Subcutaneous abdominal adipose tissue (tissue), 5 donors: ENCODE measurements around the gene CFB.

ENCODE experiments used
- H3K27ac ChIP-seq: one replicate; pipeline ENCODE4 v1.7.0; 2013; ENCODE audit warnings: low read depth, mild to moderate bottlenecking, inconsistent platforms, low read length, moderate library complexity
- H3K27me3 ChIP-seq, 5 donors: one replicate each; pipeline ENCODE4 v1.7.0; 2013; ENCODE audit warnings: low read length in 5 of 5, inconsistent platforms in 1 of 5; ENCODE audit not compliant: control insufficient read depth in 5 of 5, insufficient read depth in 4 of 5
- H3K36me3 ChIP-seq, 5 donors: one replicate each; pipeline ENCODE4 v1.7.0; 2013; ENCODE audit warnings: low read length in 5 of 5; ENCODE audit not compliant: control insufficient read depth in 5 of 5, insufficient read depth in 5 of 5
- H3K4me1 ChIP-seq, 5 donors: one replicate each; pipeline ENCODE4 v1.7.0; 2013; ENCODE audit warnings: low read length in 5 of 5, mild to moderate bottlenecking in 3 of 5, moderate library complexity in 1 of 5; ENCODE audit not compliant: control insufficient read depth in 5 of 5, insufficient read depth in 5 of 5
- H3K4me3 ChIP-seq, 5 donors: one replicate each; pipeline ENCODE4 v1.7.0; 2013; ENCODE audit warnings: low read length in 5 of 5, low read depth in 1 of 5
- H3K9ac ChIP-seq, 5 donors: one replicate each; pipeline ENCODE4 v1.7.0; 2013; ENCODE audit warnings: low read length in 5 of 5, mild to moderate bottlenecking in 4 of 5, moderate library complexity in 3 of 5
- H3K9me3 ChIP-seq, 5 donors: one replicate each; pipeline ENCODE4 v1.7.0; 2013; ENCODE audit warnings: low read length in 5 of 5; ENCODE audit not compliant: control insufficient read depth in 5 of 5
- donor health status: healthy.
- donor health status: healthy.
- donor health status: healthy.
- donor health status: healthy.
- donor health status: healthy.

The CFB gene

DNA sequence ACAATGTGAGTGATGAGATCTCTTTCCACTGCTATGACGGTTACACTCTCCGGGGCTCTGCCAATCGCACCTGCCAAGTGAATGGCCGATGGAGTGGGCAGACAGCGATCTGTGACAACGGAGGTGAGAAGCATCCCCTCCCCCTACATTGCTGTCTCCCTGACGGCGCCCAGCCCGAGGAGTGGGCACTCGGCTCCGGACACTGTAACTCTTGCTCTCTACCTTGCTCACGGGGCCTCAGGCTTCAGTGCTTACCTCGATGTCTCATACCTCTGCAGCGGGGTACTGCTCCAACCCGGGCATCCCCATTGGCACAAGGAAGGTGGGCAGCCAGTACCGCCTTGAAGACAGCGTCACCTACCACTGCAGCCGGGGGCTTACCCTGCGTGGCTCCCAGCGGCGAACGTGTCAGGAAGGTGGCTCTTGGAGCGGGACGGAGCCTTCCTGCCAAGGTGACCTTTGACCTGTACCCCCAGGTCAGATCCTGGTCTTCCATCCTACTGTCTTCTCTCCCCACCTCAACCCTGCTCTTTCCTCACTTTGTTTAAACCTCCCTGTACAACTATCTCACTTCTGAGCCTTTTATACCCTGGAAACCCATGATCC is 1.3 kb downstream of the CFB start:
- no peak overlapping the region for H3K9ac ChIP-seq

GRCh38 chr6:31947864-31948263 is 2.0 kb downstream of the CFB start:
- H3K27ac ChIP-seq, result no peak overlapping the region
- peaks cover 3 to 21% (median 20%) of the 10 kb centered on the region in 5 donors for H3K4me1 ChIP-seq
- no peaks in the 10 kb centered on the region for H3K9me3 ChIP-seq
- H3K27me3 ChIP-seq, result peaks cover 0 to 6% (median 0%) of the 10 kb centered on the region in 5 donors
- H3K9ac ChIP-seq, result no peak overlapping the region
- H3K36me3 ChIP-seq, result peaks cover 0 to 33% (median 14%) of the 10 kb centered on the region in 5 donors
- H3K4me3 ChIP-seq, result no peak overlapping the region

More for the DNA sequence above, 1.3 kb downstream of the CFB start:
- H3K4me3 ChIP-seq, result no peak overlapping the region
- peaks cover 3 to 21% (median 20%) of the 10 kb centered on the region in 5 donors for H3K4me1 ChIP-seq
- H3K27me3 ChIP-seq, result peaks cover 0 to 6% (median 0%) of the 10 kb centered on the region in 5 donors
- H3K27ac ChIP-seq, result no peak overlapping the region
- no peaks in the 10 kb centered on the region for H3K9me3 ChIP-seq
- peaks cover 0 to 27% (median 11%) of the 10 kb centered on the region in 5 donors for H3K36me3 ChIP-seq

DNA sequence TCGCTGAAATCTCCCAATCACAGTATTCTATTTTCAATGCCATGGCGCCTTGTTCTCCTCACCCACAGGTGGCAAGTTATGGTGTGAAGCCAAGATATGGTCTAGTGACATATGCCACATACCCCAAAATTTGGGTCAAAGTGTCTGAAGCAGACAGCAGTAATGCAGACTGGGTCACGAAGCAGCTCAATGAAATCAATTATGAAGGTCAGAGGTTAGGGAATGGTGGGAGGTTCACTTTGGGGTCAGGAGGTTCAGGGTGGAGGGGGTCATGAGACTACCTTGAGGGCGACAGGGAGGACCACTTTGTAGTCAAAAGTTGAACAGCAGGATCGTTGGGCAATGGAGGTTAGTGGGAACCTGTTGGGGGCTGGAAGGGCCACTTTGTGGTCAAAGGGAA is 2.4 kb downstream of the CFB start:
- Histone ChIP-seq H3K27me3 (peaks cover 0 to 4% (median 0%) of the 10 kb centered on the region in 5 donors), H3K9me3 (no peaks in the 10 kb centered on the region), H3K4me1 (peaks cover 3 to 21% (median 20%) of the 10 kb centered on the region in 5 donors), H3K36me3 (peaks cover 2 to 36% (median 18%) of the 10 kb centered on the region in 5 donors), H3K27ac (no peak overlapping the region), H3K4me3 (no peak overlapping the region), H3K9ac (peak overlapping the region in 1 of 5 donors; percentile 13)

DNA sequence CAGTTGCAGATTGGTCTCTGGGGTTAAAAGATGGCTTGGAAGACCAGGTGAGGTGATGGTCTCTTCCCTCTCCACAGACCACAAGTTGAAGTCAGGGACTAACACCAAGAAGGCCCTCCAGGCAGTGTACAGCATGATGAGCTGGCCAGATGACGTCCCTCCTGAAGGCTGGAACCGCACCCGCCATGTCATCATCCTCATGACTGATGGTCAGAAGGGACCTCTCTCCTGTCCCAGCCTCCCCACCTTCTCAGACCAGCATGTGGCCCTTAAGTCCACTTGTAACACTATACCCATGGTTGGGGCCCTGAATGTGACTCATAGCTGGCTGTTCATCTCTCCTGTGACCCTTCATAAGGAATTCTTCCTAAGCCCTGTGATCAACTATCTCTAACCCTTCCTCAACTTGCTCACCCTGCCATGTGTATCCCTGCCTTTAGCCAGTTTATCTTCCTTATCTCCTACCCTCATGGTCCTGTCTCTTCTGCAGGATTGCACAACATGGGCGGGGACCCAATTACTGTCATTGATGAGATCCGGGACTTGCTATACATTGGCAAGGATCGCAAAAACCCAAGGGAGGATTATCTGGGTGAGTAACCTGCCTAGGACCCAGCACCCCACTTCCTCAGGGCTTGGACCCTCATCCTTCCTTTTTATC is 3.0 kb downstream of the CFB start:
- Histone ChIP-seq H3K36me3 (peaks cover 4 to 41% (median 24%) of the 10 kb centered on the region in 5 donors), H3K27me3 (no peaks in the 10 kb centered on the region), H3K9ac (peak overlapping the region in 1 of 5 donors; percentile 13), H3K4me3 (no peak overlapping the region), H3K4me1 (peaks cover 3 to 23% (median 20%) of the 10 kb centered on the region in 5 donors), H3K27ac (peak overlapping the region; percentile 24), H3K9me3 (no peaks in the 10 kb centered on the region)

GRCh38 chr6:31949926-31950548 is 4.1 kb downstream of the CFB start:
- peaks cover 3 to 20% (median 18%) of the 10 kb centered on the region in 5 donors for H3K4me1 ChIP-seq
- peaks cover 4 to 49% (median 36%) of the 10 kb centered on the region in 5 donors for H3K36me3 ChIP-seq
- H3K4me3 ChIP-seq, result no peak overlapping the region
- no peaks in the 10 kb centered on the region for H3K9me3 ChIP-seq
- peak overlapping the region; percentile 24 for H3K27ac ChIP-seq
- no peaks in the 10 kb centered on the region for H3K27me3 ChIP-seq
- no peak overlapping the region for H3K9ac ChIP-seq

DNA sequence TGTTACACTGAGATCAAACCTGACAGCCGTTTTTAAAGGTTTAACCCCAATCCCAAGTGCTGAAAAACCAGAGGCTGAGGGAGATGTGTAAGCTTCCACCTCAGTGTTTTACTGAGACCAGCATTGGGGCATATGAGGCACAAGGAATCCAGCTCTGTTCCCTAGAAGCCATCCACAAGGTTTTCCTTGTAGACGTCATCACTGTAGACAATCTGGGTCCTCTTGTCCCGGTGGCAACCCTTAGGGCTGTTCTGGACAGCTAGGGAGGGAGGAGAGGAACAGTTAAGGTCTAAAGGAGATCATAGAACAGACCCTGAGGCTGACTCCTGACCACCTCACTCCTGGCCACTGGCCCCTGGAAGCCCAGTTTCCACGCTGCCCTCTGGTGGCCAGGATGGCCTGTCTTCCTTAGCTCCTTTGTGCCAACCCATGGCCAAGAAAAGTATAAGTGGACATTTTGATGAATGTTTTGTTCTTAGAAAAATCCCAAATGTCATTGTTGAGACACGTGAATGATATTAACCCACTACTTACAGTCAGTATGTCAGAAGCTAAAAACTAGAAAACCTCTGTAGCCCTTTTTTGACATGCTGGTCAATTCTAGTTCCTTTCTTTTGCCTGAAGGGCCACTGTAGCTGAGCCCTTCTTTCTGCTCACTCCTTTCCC is 6.4 kb downstream of the CFB start:
- peaks cover 4 to 62% (median 52%) of the 10 kb centered on the region in 5 donors for H3K36me3 ChIP-seq
- H3K4me3 ChIP-seq, result no peak overlapping the region
- H3K27ac ChIP-seq, result peak overlapping the region; percentile 25
- no peak overlapping the region for H3K9ac ChIP-seq
- peaks cover 0 to 9% (median 5%) of the 10 kb centered on the region in 5 donors for H3K4me1 ChIP-seq
- H3K9me3 ChIP-seq, result no peaks in the 10 kb centered on the region
- H3K27me3 ChIP-seq, result no peaks in the 10 kb centered on the region

DNA sequence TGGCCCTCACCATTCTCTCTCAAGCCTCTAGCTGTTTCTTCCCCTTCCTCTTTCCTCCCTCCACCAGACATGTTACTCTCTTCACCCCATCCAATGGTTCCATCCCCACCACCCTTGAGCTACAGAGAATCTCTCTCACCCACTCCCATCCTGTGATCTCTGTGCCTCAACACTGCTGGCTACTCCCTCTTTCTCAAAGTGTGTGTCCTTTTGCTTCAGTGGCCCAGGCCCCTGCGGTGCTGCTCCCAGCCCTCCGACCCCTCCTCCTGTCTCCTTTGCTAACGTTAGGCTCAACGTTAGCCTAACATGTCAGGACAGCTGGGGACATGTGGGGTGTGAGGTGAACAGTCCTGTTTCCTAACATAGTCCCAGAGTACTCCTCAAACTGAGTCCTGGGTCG is 7.0 kb downstream of the CFB start:
- Histone ChIP-seq H3K9ac (no peak overlapping the region), H3K27me3 (no peaks in the 10 kb centered on the region), H3K4me1 (peaks cover 0 to 11% (median 8%) of the 10 kb centered on the region in 5 donors), H3K27ac (peak overlapping the region; percentile 25), H3K4me3 (no peak overlapping the region), H3K36me3 (peaks cover 4 to 62% (median 52%) of the 10 kb centered on the region in 5 donors), H3K9me3 (no peaks in the 10 kb centered on the region)

- H3K9me3 ChIP-seq, result no peaks in the 10 kb centered on the region
- no peak overlapping the region for H3K4me3 ChIP-seq
- peaks cover 4 to 62% (median 52%) of the 10 kb centered on the region in 5 donors for H3K36me3 ChIP-seq
- H3K27ac ChIP-seq, result no peak overlapping the region
- H3K4me1 ChIP-seq, result peaks cover 8 to 24% (median 22%) of the 10 kb centered on the region in 5 donors
- no peak overlapping the region for H3K9ac ChIP-seq
- no peaks in the 10 kb centered on the region for H3K27me3 ChIP-seq
Observed at GRCh38 chr6:31954511-31954910, 8.6 kb downstream of the CFB start.

GRCh38 chr6:31956796-31957195 is 10.9 kb downstream of the CFB start:
- Histone ChIP-seq H3K4me1 (peaks cover 9 to 23% (median 21%) of the 10 kb centered on the region in 5 donors), H3K36me3 (peaks cover 7 to 65% (median 60%) of the 10 kb centered on the region in 5 donors), H3K4me3 (no peak overlapping the region), H3K27me3 (no peaks in the 10 kb centered on the region), H3K27ac (no peak overlapping the region), H3K9me3 (no peaks in the 10 kb centered on the region), H3K9ac (peak overlapping the region in 2 of 5 donors; percentile 3 to 16)
